ENCODE results near the gene GAGE1. TPM values are rescaled to one million over a fixed set of nuclear protein-coding genes. Genes with fewer than 3 reads are reported as not detected.

GAGE1 gene
- total RNA-seq (2022; extraction: Qiagen RNA extraction; ENCODE audit: low read depth), result not detected in 5 replicates

GRCh38 chrX:49598720-49599119, at the start of gene GAGE1:
Gene GAGE1, plus strand, starts transcription at chrX:49599020. Its CDS starts 1,155 bp downstream, at chrX:49600175.

GRCh38 chrX:49550989-49551388, 47.8 kb upstream of the GAGE1 start, which contains the start of gene GAGE12E:
Gene GAGE12E, plus strand, starts transcription at chrX:49551289. Its CDS starts 1,155 bp downstream, at chrX:49552444.

GRCh38 chrX:49560542-49560941, 38.3 kb upstream of the GAGE1 start, which contains the start of gene GAGE12F:
Gene GAGE12F, plus strand, starts transcription at chrX:49560842. Its CDS starts 1,155 bp downstream, at chrX:49561997.

GRCh38 chrX:49570100-49570499, 28.7 kb upstream of the GAGE1 start, which contains the start of gene GAGE12G:
Gene GAGE12G, plus strand, starts transcription at chrX:49570400. Its CDS starts 1,155 bp downstream, at chrX:49571555.

GRCh38 chrX:49579649-49580048, 19.2 kb upstream of the GAGE1 start, which contains the start of gene GAGE12H:
Gene GAGE12H, plus strand, starts transcription at chrX:49579949. Its CDS starts 1,155 bp downstream, at chrX:49581104.

GRCh38 chrX:49589196-49589595, 9.6 kb upstream of the GAGE1 start, which contains the start of gene GAGE2A:
Gene GAGE2A, plus strand, starts transcription at chrX:49589496. Its CDS starts 1,155 bp downstream, at chrX:49590651.

Other genes with a start within 250 kb of the GAGE1 start
- gene GAGE12C, start 66.8 kb upstream of the GAGE1 start, total RNA-seq (2022; extraction: Qiagen RNA extraction; ENCODE audit: low read depth), result not detected in 5 replicates
- not detected in 5 replicates for gene GAGE12D, start 57.3 kb upstream of the GAGE1 start, total RNA-seq (2022; extraction: Qiagen RNA extraction; ENCODE audit: low read depth)
- not detected in 5 replicates for gene GAGE12E, start 47.7 kb upstream of the GAGE1 start, total RNA-seq (2022; extraction: Qiagen RNA extraction; ENCODE audit: low read depth)
- not detected in 5 replicates for gene GAGE12F, start 38.2 kb upstream of the GAGE1 start, total RNA-seq (2022; extraction: Qiagen RNA extraction; ENCODE audit: low read depth)
- not detected in 5 replicates for gene GAGE12G, start 28.6 kb upstream of the GAGE1 start, total RNA-seq (2022; extraction: Qiagen RNA extraction; ENCODE audit: low read depth)
- gene GAGE12H, start 19.1 kb upstream of the GAGE1 start, total RNA-seq (2022; extraction: Qiagen RNA extraction; ENCODE audit: low read depth), result not detected in 5 replicates
- not detected in 5 replicates for gene GAGE2A, start 9.5 kb upstream of the GAGE1 start, total RNA-seq (2022; extraction: Qiagen RNA extraction; ENCODE audit: low read depth)
- 0.28 to 0.43 TPM in 2 of 5 replicates, not detected in the others for gene PAGE1, start 97.0 kb downstream of the GAGE1 start, total RNA-seq (2022; extraction: Qiagen RNA extraction; ENCODE audit: low read depth)
- gene PAGE4, start 230.3 kb downstream of the GAGE1 start, total RNA-seq (2022; extraction: Qiagen RNA extraction; ENCODE audit: low read depth), result not detected in 5 replicates

Data from A549 treated with DMSO at 1 μM for 4 hours (cell line).